ENCODE measurements around the gene CUL4B. TPM values are rescaled to one million over a fixed set of nuclear protein-coding genes. Genes with fewer than 3 reads are reported as not detected.

CUL4B gene
- total RNA-seq, 1 donor from 2014 or later = 52.2 TPM

- Mint-ChIP-seq H3K4me1 (no peaks in the 10 kb centered on the region), H3K36me3 (ENCODE audit: low read depth) (peaks cover 4% of the 10 kb centered on the region), H3K9me3 (no peaks in the 10 kb centered on the region), H3K27me3 (ENCODE audit: low read depth) (no peaks in the 10 kb centered on the region), H3K4me3 (no peak overlapping the region), H3K27ac (ENCODE audit: unreplicated experiment) (peak overlapping the region; percentile 47)
- DNase-seq (ENCODE audit: low read depth, low spot score) = no peak
- no peak for TF ChIP-seq CTCF (conservative IDR thresholded peaks at IDR 0.05)
Observed at GRCh38 chrX:120549483-120550452, 11.0 kb downstream of the CUL4B start.

- H3K9me3 Mint-ChIP-seq = no peaks in the 10 kb centered on the region
- no peak overlapping the region for H3K27ac Mint-ChIP-seq (ENCODE audit: unreplicated experiment)
- no peaks in the 10 kb centered on the region for H3K4me1 Mint-ChIP-seq
- no peak overlapping the region for H3K4me3 Mint-ChIP-seq
- DNase-seq (ENCODE audit: low read depth, low spot score) = no peak
- H3K27me3 Mint-ChIP-seq (ENCODE audit: low read depth) = no peaks in the 10 kb centered on the region
- peaks cover 7% of the 10 kb centered on the region for H3K36me3 Mint-ChIP-seq (ENCODE audit: low read depth)
- no peak for TF ChIP-seq CTCF (conservative IDR thresholded peaks at IDR 0.05)
Observed at GRCh38 chrX:120536061-120536460, 24.7 kb downstream of the CUL4B start.

- no peak for TF ChIP-seq CTCF (conservative IDR thresholded peaks at IDR 0.05)
- no peaks in the 10 kb centered on the region for H3K27me3 Mint-ChIP-seq (ENCODE audit: low read depth)
- H3K4me1 Mint-ChIP-seq = no peaks in the 10 kb centered on the region
- no peak for DNase-seq (ENCODE audit: low read depth, low spot score)
- peaks cover 7% of the 10 kb centered on the region for H3K36me3 Mint-ChIP-seq (ENCODE audit: low read depth)
- no peaks in the 10 kb centered on the region for H3K9me3 Mint-ChIP-seq
- H3K27ac Mint-ChIP-seq (ENCODE audit: unreplicated experiment) = no peak overlapping the region
- no peak overlapping the region for H3K4me3 Mint-ChIP-seq
Observed at GRCh38 chrX:120534413-120535205, 26.2 kb downstream of the CUL4B start.

GRCh38 chrX:120522820-120523219, 37.9 kb downstream of the CUL4B start:
- Mint-ChIP-seq H3K36me3 (ENCODE audit: low read depth) (peaks cover 11% of the 10 kb centered on the region), H3K27me3 (ENCODE audit: low read depth) (no peaks in the 10 kb centered on the region), H3K4me1 (no peaks in the 10 kb centered on the region), H3K9me3 (peaks cover 9% of the 10 kb centered on the region), H3K27ac (ENCODE audit: unreplicated experiment) (no peak overlapping the region), H3K4me3 (no peak overlapping the region)
- TF ChIP-seq CTCF (conservative IDR thresholded peaks at IDR 0.05) = peak; percentile 15
- DNase-seq (ENCODE audit: low read depth, low spot score) = no peak

GRCh38 chrX:120517936-120518335, 42.8 kb downstream of the CUL4B start:
- Mint-ChIP-seq H3K27ac (ENCODE audit: unreplicated experiment) (peak overlapping the region; percentile 4), H3K36me3 (ENCODE audit: low read depth) (peaks cover 5% of the 10 kb centered on the region), H3K4me3 (no peak overlapping the region), H3K27me3 (ENCODE audit: low read depth) (no peaks in the 10 kb centered on the region), H3K9me3 (peaks cover 7% of the 10 kb centered on the region), H3K4me1 (no peaks in the 10 kb centered on the region)
- no peak for DNase-seq (ENCODE audit: low read depth, low spot score)
- no peak for TF ChIP-seq CTCF (conservative IDR thresholded peaks at IDR 0.05)

All from neural crest cell (in vitro differentiated cells).